Measurements from ENCODE around the gene TMEM79.
"Not testable (repeated sequence)": the region's sequence is repeated elsewhere in the genome, so short reads cannot be mapped to it uniquely, and the experiment has no call there.

The TMEM79 gene

GRCh38 chr1:156320560-156320959 is 36.4 kb downstream of the TMEM79 start:
- Histone ChIP-seq H3K36me3 (peaks cover 99% of the 10 kb centered on the region), H3K4me1 (no peaks in the 10 kb centered on the region), H4K20me1 (peaks cover 64% of the 10 kb centered on the region), H3K4me2 (no peak overlapping the region), H3K27me3 (no peaks in the 10 kb centered on the region), H3K4me3 (no peak overlapping the region), H3K9ac (no peak overlapping the region), H3K27ac (no peak overlapping the region), H3K9me3 (no peaks in the 10 kb centered on the region)
- no peak for TF ChIP-seq Cebpa-rat (IDR thresholded peaks at IDR 0.05)

- H3K4me3 ChIP-seq, H3K9ac ChIP-seq, H3K4me1 ChIP-seq, H3K27me3 ChIP-seq, H3K4me2 ChIP-seq, H3K9me3 ChIP-seq, H3K27ac ChIP-seq: not testable (repeated sequence)
- peaks cover 91% of the 10 kb centered on the region for H3K36me3 ChIP-seq
- H4K20me1 ChIP-seq: peaks cover 59% of the 10 kb centered on the region
Measured at GRCh38 chr1:156323179-156323578, 39.1 kb downstream of the TMEM79 start.

GRCh38 chr1:156336242-156336641 is 52.1 kb downstream of the TMEM79 start:
- H3K27me3 ChIP-seq: no peaks in the 10 kb centered on the region
- H4K20me1 ChIP-seq: peaks cover 60% of the 10 kb centered on the region
- no peak overlapping the region for H3K27ac ChIP-seq
- peak overlapping the region; percentile 95 for H3K9ac ChIP-seq
- H3K36me3 ChIP-seq: peaks cover 50% of the 10 kb centered on the region
- H3K4me3 ChIP-seq: peak overlapping the region; percentile 92
- peaks cover 18% of the 10 kb centered on the region for H3K4me1 ChIP-seq
- no peak for TF ChIP-seq Cebpa-rat (IDR thresholded peaks at IDR 0.05)
- H3K9me3 ChIP-seq: no peaks in the 10 kb centered on the region
- peak overlapping the region; percentile 95 for H3K4me2 ChIP-seq

- H3K4me1 ChIP-seq: peaks cover 18% of the 10 kb centered on the region
- H3K4me3 ChIP-seq: peak overlapping the region; percentile 92
- no peaks in the 10 kb centered on the region for H3K27me3 ChIP-seq
- peak overlapping the region; percentile 95 for H3K9ac ChIP-seq
- no peaks in the 10 kb centered on the region for H3K9me3 ChIP-seq
- peaks cover 51% of the 10 kb centered on the region for H4K20me1 ChIP-seq
- peak overlapping the region; percentile 95 for H3K4me2 ChIP-seq
- TF ChIP-seq Cebpa-rat (IDR thresholded peaks at IDR 0.05): no peak
- H3K27ac ChIP-seq: peak overlapping the region; percentile 92
- H3K36me3 ChIP-seq: peaks cover 39% of the 10 kb centered on the region
Measured at GRCh38 chr1:156337052-156337887, 53.1 kb downstream of the TMEM79 start.

- peaks cover 34% of the 10 kb centered on the region for H3K36me3 ChIP-seq
- peak overlapping the region; percentile 92 for H3K27ac ChIP-seq
- H3K27me3 ChIP-seq: no peaks in the 10 kb centered on the region
- H3K9me3 ChIP-seq: no peaks in the 10 kb centered on the region
- peaks cover 18% of the 10 kb centered on the region for H3K4me1 ChIP-seq
- peak overlapping the region; percentile 95 for H3K9ac ChIP-seq
- peak overlapping the region; percentile 92 for H3K4me3 ChIP-seq
- TF ChIP-seq Cebpa-rat (IDR thresholded peaks at IDR 0.05): no peak
- H3K4me2 ChIP-seq: peak overlapping the region; percentile 95
- H4K20me1 ChIP-seq: peaks cover 46% of the 10 kb centered on the region
Measured at GRCh38 chr1:156337888-156338179, 53.7 kb downstream of the TMEM79 start.

- Histone ChIP-seq H4K20me1 (peaks cover 41% of the 10 kb centered on the region), H3K4me3 (peak within 1 kb of the TSS; percentile 92), H3K9me3 (no peaks in the 10 kb centered on the region), H3K4me1 (peaks cover 18% of the 10 kb centered on the region), H3K27me3 (no peaks in the 10 kb centered on the region), H3K36me3 (peaks cover 28% of the 10 kb centered on the region), H3K27ac (peak within 1 kb of the TSS; percentile 92), H3K9ac (peak within 1 kb of the TSS; percentile 95), H3K4me2 (peak within 1 kb of the TSS; percentile 95)
- TF ChIP-seq Cebpa-rat (IDR thresholded peaks at IDR 0.05): no peak
Measured at GRCh38 chr1:156338180-156338976, 54.3 kb downstream of the TMEM79 start, which contains the start of the genes CCT3 and TSACC. CCT3 (minus strand) TSS chr1:156338292; CDS start chr1:156338184, 108 bp downstream. TSACC (plus strand) TSS chr1:156338526; CDS start chr1:156339758, 1,232 bp downstream.

All from BLaER1 (cell line).